ENCODE measurements around the gene CBY2. TPM values are rescaled to one million over a fixed set of nuclear protein-coding genes. Genes with fewer than 3 reads are reported as not detected.

Gene CBY2
- polyA plus RNA-seq, 1 donor from 2014 or later: not detected

- H3K27ac ChIP-seq (ENCODE audit: low read length): no peak overlapping the region
- no peaks in the 10 kb centered on the region for H3K79me2 ChIP-seq (replicated peaks; ENCODE audit: insufficient read depth, low read length)
- H3K9me3 ChIP-seq (ENCODE audit: low read length): no peaks in the 10 kb centered on the region
- no peaks in the 10 kb centered on the region for H3K36me3 ChIP-seq (ENCODE audit: insufficient read depth, low read length)
- H3K4me2 ChIP-seq (ENCODE audit: low read length): no peak overlapping the region
- H2AFZ ChIP-seq (ENCODE audit: low read depth, low read length): no peak overlapping the region
- no peaks in the 10 kb centered on the region for H3K27me3 ChIP-seq (ENCODE audit: insufficient read depth, low read depth, low read length)
- H4K20me1 ChIP-seq (ENCODE audit: insufficient read depth): no peaks in the 10 kb centered on the region
- H3K9me2 ChIP-seq (ENCODE audit: insufficient read depth, low read length): no peaks in the 10 kb centered on the region
- no peaks in the 10 kb centered on the region for H3F3A ChIP-seq (ENCODE audit: insufficient read depth, low read length, poor library complexity, severe bottlenecking)
- no peak overlapping the region for H3K4me3 ChIP-seq (ENCODE audit: low read length)
- H3K9ac ChIP-seq (ENCODE audit: low read length): no peak overlapping the region
- TF ChIP-seq TAF1 (IDR thresholded peaks at IDR 0.05; ENCODE audit: low read depth): no peak
- no peak for TF ChIP-seq SMC3 (conservative IDR thresholded peaks at IDR 0.05; ENCODE audit: poor library complexity)
- TF ChIP-seq POLR2AphosphoS5 (IDR thresholded peaks at IDR 0.05): no peak
- TF ChIP-seq CTCF (IDR thresholded peaks at IDR 0.05; ENCODE audit: poor library complexity, severe bottlenecking): no peak
- no peak for TF ChIP-seq RAD21 (conservative IDR thresholded peaks at IDR 0.05)
Measured at GRCh38 chr13:45713721-45714120, 11.6 kb downstream of the CBY2 start.

DNA sequence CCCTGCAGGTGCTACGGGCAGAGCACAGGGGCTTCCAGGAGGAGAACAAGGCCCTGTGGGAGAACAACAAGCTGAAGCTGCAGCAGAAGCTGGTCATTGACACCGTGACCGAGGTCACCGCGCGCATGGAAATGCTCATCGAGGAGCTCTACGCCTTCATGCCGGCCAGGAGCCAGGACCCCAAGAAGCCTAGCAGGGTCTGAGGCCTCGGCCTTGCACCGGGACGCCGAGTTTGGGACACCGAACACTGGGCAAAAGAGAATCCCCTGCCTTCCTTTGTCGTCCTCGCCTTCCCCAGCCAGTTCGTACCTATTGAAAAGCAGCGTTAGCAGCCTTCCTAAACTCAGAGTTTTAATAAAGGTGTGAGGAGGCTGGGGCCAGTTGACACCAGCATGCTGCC lies 12.1 kb downstream of the CBY2 start:
- no peak overlapping the region for H2AFZ ChIP-seq (ENCODE audit: low read depth, low read length)
- H4K20me1 ChIP-seq (ENCODE audit: insufficient read depth): no peaks in the 10 kb centered on the region
- H3K79me2 ChIP-seq (replicated peaks; ENCODE audit: insufficient read depth, low read length): no peaks in the 10 kb centered on the region
- no peak overlapping the region for H3K9ac ChIP-seq (ENCODE audit: low read length)
- no peaks in the 10 kb centered on the region for H3K27me3 ChIP-seq (ENCODE audit: insufficient read depth, low read depth, low read length)
- no peak overlapping the region for H3K4me2 ChIP-seq (ENCODE audit: low read length)
- no peaks in the 10 kb centered on the region for H3K9me3 ChIP-seq (ENCODE audit: low read length)
- H3K27ac ChIP-seq (ENCODE audit: low read length): no peak overlapping the region
- no peaks in the 10 kb centered on the region for H3K36me3 ChIP-seq (ENCODE audit: insufficient read depth, low read length)
- no peaks in the 10 kb centered on the region for H3K9me2 ChIP-seq (ENCODE audit: insufficient read depth, low read length)
- TF ChIP-seq EZH2 (IDR thresholded peaks at IDR 0.05; ENCODE audit: borderline replicate concordance, insufficient read depth, low read length, poor library complexity, severe bottlenecking) (no peak), SMC3 (conservative IDR thresholded peaks at IDR 0.05; ENCODE audit: poor library complexity) (no peak), MXI1 (conservative IDR thresholded peaks at IDR 0.05; ENCODE audit: poor library complexity, severe bottlenecking) (no peak), EP300 (conservative IDR thresholded peaks at IDR 0.05; ENCODE audit: poor library complexity, severe bottlenecking) (no peak)
- TF ChIP-seq, protein P1, sequence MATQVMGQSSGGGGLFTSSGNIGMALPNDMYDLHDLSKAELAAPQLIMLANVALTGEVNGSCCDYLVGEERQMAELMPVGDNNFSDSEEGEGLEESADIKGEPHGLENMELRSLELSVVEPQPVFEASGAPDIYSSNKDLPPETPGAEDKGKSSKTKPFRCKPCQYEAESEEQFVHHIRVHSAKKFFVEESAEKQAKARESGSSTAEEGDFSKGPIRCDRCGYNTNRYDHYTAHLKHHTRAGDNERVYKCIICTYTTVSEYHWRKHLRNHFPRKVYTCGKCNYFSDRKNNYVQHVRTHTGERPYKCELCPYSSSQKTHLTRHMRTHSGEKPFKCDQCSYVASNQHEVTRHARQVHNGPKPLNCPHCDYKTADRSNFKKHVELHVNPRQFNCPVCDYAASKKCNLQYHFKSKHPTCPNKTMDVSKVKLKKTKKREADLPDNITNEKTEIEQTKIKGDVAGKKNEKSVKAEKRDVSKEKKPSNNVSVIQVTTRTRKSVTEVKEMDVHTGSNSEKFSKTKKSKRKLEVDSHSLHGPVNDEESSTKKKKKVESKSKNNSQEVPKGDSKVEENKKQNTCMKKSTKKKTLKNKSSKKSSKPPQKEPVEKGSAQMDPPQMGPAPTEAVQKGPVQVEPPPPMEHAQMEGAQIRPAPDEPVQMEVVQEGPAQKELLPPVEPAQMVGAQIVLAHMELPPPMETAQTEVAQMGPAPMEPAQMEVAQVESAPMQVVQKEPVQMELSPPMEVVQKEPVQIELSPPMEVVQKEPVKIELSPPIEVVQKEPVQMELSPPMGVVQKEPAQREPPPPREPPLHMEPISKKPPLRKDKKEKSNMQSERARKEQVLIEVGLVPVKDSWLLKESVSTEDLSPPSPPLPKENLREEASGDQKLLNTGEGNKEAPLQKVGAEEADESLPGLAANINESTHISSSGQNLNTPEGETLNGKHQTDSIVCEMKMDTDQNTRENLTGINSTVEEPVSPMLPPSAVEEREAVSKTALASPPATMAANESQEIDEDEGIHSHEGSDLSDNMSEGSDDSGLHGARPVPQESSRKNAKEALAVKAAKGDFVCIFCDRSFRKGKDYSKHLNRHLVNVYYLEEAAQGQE (IDR thresholded peaks at IDR 0.05; ENCODE audit: borderline replicate concordance): no peak
- H3F3A ChIP-seq (ENCODE audit: insufficient read depth, low read length, poor library complexity, severe bottlenecking): no peaks in the 10 kb centered on the region
- no peak overlapping the region for H3K4me3 ChIP-seq (ENCODE audit: low read length)

DNA sequence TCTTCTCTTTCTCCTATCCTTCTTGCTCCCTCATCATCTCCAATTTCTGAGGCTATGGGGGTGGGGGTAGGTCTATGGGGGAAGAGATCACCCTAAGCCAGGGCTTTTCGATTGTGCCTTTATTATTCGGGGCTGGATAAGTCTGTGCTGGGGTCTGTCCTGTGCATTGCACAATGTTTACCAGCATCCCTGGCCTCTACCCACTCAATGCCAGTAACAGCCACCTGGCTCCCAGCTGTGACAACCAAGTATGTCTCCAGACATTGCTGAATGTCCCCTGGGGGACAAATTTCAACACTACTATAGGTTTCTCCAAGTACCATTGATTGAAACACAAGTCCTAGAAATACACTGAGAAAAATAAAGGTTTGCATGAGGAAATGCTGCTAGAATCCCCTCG lies 13.2 kb downstream of the CBY2 start:
- no peak for TF ChIP-seq MXI1 (conservative IDR thresholded peaks at IDR 0.05; ENCODE audit: poor library complexity, severe bottlenecking)
- no peak for TF ChIP-seq EP300 (conservative IDR thresholded peaks at IDR 0.05; ENCODE audit: poor library complexity, severe bottlenecking)
- no peak for TF ChIP-seq EZH2 (IDR thresholded peaks at IDR 0.05; ENCODE audit: borderline replicate concordance, insufficient read depth, low read length, poor library complexity, severe bottlenecking)
- TF ChIP-seq RAD21 (conservative IDR thresholded peaks at IDR 0.05): no peak
- TF ChIP-seq, protein P1 (IDR thresholded peaks at IDR 0.05; ENCODE audit: borderline replicate concordance): no peak
- TF ChIP-seq POLR2AphosphoS5 (IDR thresholded peaks at IDR 0.05): no peak
- TF ChIP-seq TAF1 (IDR thresholded peaks at IDR 0.05; ENCODE audit: low read depth): no peak
- TF ChIP-seq CTCF (IDR thresholded peaks at IDR 0.05; ENCODE audit: poor library complexity, severe bottlenecking): no peak
- no peak overlapping the region for H3K4me2 ChIP-seq (ENCODE audit: low read length)
- no peak overlapping the region for H3K4me3 ChIP-seq (ENCODE audit: low read length)
- no peaks in the 10 kb centered on the region for H3K9me3 ChIP-seq (ENCODE audit: low read length)
- H3K9me2 ChIP-seq (ENCODE audit: insufficient read depth, low read length): no peaks in the 10 kb centered on the region
- H3K27me3 ChIP-seq (ENCODE audit: insufficient read depth, low read depth, low read length): no peaks in the 10 kb centered on the region
- no peak overlapping the region for H3K9ac ChIP-seq (ENCODE audit: low read length)
- H2AFZ ChIP-seq (ENCODE audit: low read depth, low read length): no peak overlapping the region
- no peak overlapping the region for H3K27ac ChIP-seq (ENCODE audit: low read length)
- H3K79me2 ChIP-seq (replicated peaks; ENCODE audit: insufficient read depth, low read length): no peaks in the 10 kb centered on the region
- H4K20me1 ChIP-seq (ENCODE audit: insufficient read depth): no peaks in the 10 kb centered on the region
- H3K36me3 ChIP-seq (ENCODE audit: insufficient read depth, low read length): no peaks in the 10 kb centered on the region
- H3F3A ChIP-seq (ENCODE audit: insufficient read depth, low read length, poor library complexity, severe bottlenecking): no peaks in the 10 kb centered on the region

All from neural cell (in vitro differentiated cells).